Epithelial cell of esophagus (primary cell): ENCODE results near the gene IL26.

Experiments
- DNase-seq: peaks from one replicate; pipeline ENCODE4 v3.0.0; 2010; ENCODE audit warnings: low read depth
- H3K4me3 ChIP-seq: 2 replicates; pipeline ENCODE4 v1.5.1; 2011; ENCODE audit warnings: mild to moderate bottlenecking, low read length, control low read depth
- TF ChIP-seq, protein P1 (sequence below): IDR thresholded peaks from 2 replicates; pipeline ENCODE4 v1.5.1; 2011; ENCODE audit warnings: low read depth, mild to moderate bottlenecking, low read length, control low read depth, inconsistent platforms; ENCODE audit not compliant: insufficient read depth; ENCODE audit errors: missing control alignments

The IL26 gene

DNA sequence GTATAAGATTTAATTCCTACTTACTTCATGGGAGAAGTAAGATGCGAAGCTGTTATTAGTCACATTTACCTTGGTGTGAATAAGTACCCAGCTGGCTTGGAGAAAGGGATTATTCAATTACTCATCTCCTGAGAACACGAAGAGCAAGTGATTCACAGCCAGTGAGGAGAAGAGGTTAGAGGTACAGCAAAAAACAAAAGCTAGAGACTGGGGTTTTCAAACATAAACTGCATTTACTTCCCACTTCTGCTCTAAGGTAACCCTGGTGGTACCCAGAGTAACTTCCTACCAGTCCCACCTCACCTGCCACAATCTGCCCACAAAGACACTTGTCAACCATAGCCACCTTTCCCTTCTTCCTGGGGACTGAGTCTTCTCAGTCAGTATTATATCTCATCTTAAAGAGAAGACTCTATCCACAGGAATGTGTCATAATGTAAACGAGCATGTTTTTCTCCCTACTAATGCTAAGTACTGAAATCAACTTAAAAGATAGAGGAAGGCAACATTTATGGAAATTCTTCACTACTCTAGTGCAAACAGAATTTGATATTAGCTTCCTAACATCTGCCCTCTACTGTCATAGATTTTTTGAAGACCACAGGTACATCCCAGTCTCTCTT lies 33.8 kb upstream of the IL26 start:
- peak; percentile 95 for DNase-seq
- TF ChIP-seq, protein P1, sequence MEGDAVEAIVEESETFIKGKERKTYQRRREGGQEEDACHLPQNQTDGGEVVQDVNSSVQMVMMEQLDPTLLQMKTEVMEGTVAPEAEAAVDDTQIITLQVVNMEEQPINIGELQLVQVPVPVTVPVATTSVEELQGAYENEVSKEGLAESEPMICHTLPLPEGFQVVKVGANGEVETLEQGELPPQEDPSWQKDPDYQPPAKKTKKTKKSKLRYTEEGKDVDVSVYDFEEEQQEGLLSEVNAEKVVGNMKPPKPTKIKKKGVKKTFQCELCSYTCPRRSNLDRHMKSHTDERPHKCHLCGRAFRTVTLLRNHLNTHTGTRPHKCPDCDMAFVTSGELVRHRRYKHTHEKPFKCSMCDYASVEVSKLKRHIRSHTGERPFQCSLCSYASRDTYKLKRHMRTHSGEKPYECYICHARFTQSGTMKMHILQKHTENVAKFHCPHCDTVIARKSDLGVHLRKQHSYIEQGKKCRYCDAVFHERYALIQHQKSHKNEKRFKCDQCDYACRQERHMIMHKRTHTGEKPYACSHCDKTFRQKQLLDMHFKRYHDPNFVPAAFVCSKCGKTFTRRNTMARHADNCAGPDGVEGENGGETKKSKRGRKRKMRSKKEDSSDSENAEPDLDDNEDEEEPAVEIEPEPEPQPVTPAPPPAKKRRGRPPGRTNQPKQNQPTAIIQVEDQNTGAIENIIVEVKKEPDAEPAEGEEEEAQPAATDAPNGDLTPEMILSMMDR = no peak
- no peak overlapping the region for H3K4me3 ChIP-seq

DNA sequence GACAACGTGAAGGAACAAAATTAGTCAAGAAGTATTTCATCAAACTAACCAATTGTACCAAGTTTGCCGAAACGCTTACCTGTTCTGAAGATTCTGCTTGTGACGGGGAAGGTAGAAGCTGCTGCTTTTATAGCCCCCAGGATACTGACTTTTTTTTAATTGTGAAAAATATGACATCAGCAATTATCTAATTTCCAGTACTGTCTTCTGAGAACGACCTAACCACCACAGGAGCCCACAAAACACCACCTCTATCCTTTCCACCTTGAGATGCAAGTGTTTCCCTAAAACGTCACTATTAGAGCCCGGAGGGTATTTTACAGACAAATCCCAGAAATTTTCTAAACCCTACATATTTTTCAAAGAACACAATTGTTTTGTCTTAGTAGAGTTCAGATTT lies 27.9 kb upstream of the IL26 start, which contains the start of gene IL22:
Gene IL22, minus strand, starts transcription at position 101 of the 400 bp plus-strand sequence. CDS start 156 bp downstream, outside the sequence.
- H3K4me3 ChIP-seq = no peak within 1 kb of the TSS
- no peak for DNase-seq
- TF ChIP-seq, protein P1 = no peak

DNA sequence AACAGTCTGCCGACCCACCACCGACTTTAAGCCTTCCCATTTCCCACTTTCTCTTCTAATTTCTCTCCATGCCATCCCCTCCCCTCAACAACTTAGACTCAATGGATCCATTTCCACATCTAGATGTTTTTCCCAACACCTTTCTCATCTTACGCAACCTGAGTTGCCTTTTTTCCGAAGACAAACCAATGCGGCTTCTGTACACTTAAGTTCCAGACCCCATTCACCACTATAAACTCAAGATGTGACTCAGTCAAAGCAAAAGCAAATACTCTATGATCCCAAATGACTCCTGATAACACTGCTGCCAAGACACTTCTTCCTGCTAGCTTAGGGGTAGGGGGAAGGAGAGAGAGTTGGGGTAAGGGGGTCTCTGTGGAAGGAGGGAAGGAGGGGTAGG lies 26.5 kb upstream of the IL26 start:
- H3K4me3 ChIP-seq = no peak overlapping the region
- TF ChIP-seq, protein P1 = no peak
- no peak for DNase-seq

DNA sequence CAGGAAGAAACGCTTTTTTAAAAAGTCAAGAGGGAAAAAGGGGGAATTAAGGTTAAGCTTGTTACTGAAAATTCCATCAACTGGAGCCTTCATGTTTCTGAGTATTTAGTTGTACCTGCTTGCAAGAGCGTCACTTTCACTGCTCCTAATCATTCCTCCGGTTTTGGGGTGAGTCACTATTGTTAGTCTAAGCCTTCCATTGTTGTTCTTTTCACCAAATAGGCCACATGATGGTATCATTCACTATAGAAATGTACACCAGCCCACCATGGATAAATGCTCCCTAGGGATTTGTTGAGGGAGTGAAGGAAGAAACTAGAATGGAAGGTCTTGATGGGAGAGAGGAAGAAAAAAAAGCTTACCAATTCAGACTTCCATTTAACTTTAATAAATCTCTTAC lies 24.8 kb upstream of the IL26 start:
- TF ChIP-seq, protein P1 = no peak
- no peak overlapping the region for H3K4me3 ChIP-seq
- peak; percentile 67 for DNase-seq

DNA sequence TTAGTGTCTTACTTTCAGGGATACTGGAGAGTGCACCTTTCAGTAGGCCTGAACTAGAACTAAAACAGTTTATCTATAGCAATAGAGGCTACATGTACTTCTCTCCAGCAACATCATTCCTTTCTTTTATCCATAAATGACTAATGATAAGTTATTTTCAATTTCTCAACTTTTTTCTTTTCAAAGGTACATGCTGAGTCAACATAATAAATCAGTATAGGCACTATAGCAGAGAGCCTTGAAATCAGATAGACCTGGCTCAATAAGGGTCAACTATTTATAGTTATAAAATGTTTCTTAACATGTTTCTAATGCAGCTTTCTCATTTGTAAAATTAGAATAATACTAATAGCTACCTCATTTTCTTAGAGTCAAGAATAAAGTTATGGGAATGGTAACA lies 22.2 kb upstream of the IL26 start:
- H3K4me3 ChIP-seq = no peak overlapping the region
- TF ChIP-seq, protein P1 = no peak
- DNase-seq = no peak

DNA sequence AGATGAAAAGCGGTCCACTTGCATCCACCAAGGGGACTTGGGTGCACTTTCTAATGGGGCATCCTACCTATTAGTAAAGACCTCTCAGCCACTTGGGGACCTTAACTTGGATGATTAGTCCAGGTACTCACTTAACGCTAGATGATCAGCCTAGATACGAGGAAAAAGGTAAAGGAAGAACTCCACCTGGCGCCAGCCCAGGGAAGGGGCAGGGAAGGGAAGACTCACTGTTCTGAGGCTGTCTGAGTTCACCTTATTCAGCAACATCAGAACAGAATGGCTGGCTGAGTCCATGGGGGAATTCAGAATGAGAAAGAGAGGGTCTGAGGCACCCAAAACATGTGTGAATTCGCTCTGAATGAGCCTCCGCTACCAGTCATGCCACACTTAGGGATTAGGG lies 20.7 kb upstream of the IL26 start:
- no peak for DNase-seq
- TF ChIP-seq, protein P1 = no peak
- H3K4me3 ChIP-seq = no peak overlapping the region
